K562 (cell line): ENCODE measurements around the gene CT45A3. TPM values are rescaled to one million over a fixed set of nuclear protein-coding genes. Genes with fewer than 3 reads are reported as not detected.

Experiments used
- ARNT ChIP-seq, 2 experiments: fragments of 450-650 bp; IDR thresholded peaks; 2 replicates each; pipeline ENCODE4 v1.6.1; 2016; ENCODE audit warnings: mild to moderate bottlenecking in 1 of 2
- CBFA2T2 ChIP-seq: fragments of 450-650 bp; conservative IDR thresholded peaks from 2 replicates; pipeline ENCODE4 v1.6.1; 2017; ENCODE audit warnings: mild to moderate bottlenecking
- DDX20 ChIP-seq: fragments of 450-650 bp; IDR thresholded peaks from 2 replicates; pipeline ENCODE4 v1.6.1; 2016; ENCODE audit warnings: missing genetic modification characterization, low read depth, mild to moderate bottlenecking, missing compliant biosample characterization, moderate library complexity
- DMBX1 ChIP-seq: fragments of 250-450 bp; sonication (Bioruptor Pico); IDR thresholded peaks from 2 replicates; pipeline ENCODE4 v1.8.0; 2022; ENCODE audit warnings: inconsistent platforms, mild to moderate bottlenecking, moderate library complexity, borderline replicate concordance
- HDAC2 ChIP-seq: fragments of 450-650 bp; IDR thresholded peaks from 2 replicates; pipeline ENCODE4 v1.6.1; 2016; ENCODE audit warnings: mild to moderate bottlenecking
- KDM1A ChIP-seq, 2 experiments: fragments of 450-650 bp; IDR thresholded peaks; 2 replicates each; pipeline ENCODE4 v1.6.1; 2016; ENCODE audit warnings: mild to moderate bottlenecking in 2 of 2
- MAFK ChIP-seq: IDR thresholded peaks from 2 replicates; pipeline ENCODE4 v1.6.1; 2011; ENCODE audit warnings: low read length, improper control_type of control experiment
- MYC ChIP-seq, 2 experiments: fragments of 250-450 bp in 1 of 2; sonication (Bioruptor Pico) in 1 of 2; IDR thresholded peaks; 2 replicates each; pipeline versions ENCODE4 v1.5.1 to v1.6.1; 2012 to 2021; ENCODE audit warnings: low read depth in 2 of 2, borderline replicate concordance in 1 of 2, improper control_type of control experiment in 1 of 2, low read length in 1 of 2, mild to moderate bottlenecking in 1 of 2, moderate library complexity in 1 of 2
- PCBP1 ChIP-seq: fragments of 200-400 bp; formaldehyde crosslinking; IDR thresholded peaks from 2 replicates; pipeline ENCODE4 v1.6.1; 2018; ENCODE audit warnings: mild to moderate bottlenecking, low read depth, low read length; ENCODE audit not compliant: poor library complexity, severe bottlenecking
- RBM39 ChIP-seq: fragments of 200-400 bp; formaldehyde crosslinking; optimal IDR thresholded peaks from 2 replicates; pipeline ENCODE3; 2018; ENCODE audit warnings: low read depth, low read length
- SRSF7 ChIP-seq: fragments of 200-400 bp; formaldehyde crosslinking; optimal IDR thresholded peaks from 2 replicates; pipeline ENCODE3; 2017; ENCODE audit warnings: mild to moderate bottlenecking, low read depth, low read length
- SRSF9 ChIP-seq: fragments of 200-400 bp; formaldehyde crosslinking; IDR thresholded peaks from 2 replicates; pipeline ENCODE4 v1.6.1; 2017; ENCODE audit warnings: low read depth, low read length, borderline replicate concordance
- TAF7 ChIP-seq: fragments of 450-650 bp; IDR thresholded peaks from 2 replicates; pipeline ENCODE4 v1.6.1; 2016; ENCODE audit warnings: missing genetic modification characterization, missing compliant biosample characterization
- TEAD4 ChIP-seq, 2 experiments: sonication (generic) in 1 of 2; formaldehyde crosslinking in 1 of 2; IDR thresholded peaks; 2 replicates each; pipeline versions ENCODE4 v1.6.1 to v1.8.0; 2012 to 2022; ENCODE audit warnings: borderline replicate concordance in 1 of 2, inconsistent platforms in 1 of 2, low read length in 1 of 2, mild to moderate bottlenecking in 1 of 2, missing genetic modification reagents in 1 of 2
- ZFX ChIP-seq: sonication (generic); formaldehyde crosslinking; IDR thresholded peaks from 2 replicates; pipeline ENCODE4 v1.8.0; 2022; ENCODE audit warnings: mild to moderate bottlenecking, missing genetic modification reagents, moderate library complexity
- ZNF780A ChIP-seq: fragments of 250-450 bp; sonication (Bioruptor Pico); IDR thresholded peaks from 2 replicates; pipeline ENCODE4 v1.5.0; 2021; ENCODE audit warnings: mild to moderate bottlenecking
- polyA plus RNA-seq, 8 experiments: library from polyadenylated mRNA; depleted of rRNA in 4 of 8; stranded (reverse) in 5 of 8; unstranded in 3 of 8; fragments of >200 nt; fragmentation: Nextera tagmentation in 2 of 8; fragmentation: Illumina TruSeq in 1 of 8; extraction: Ambion mirVana in 2 of 8; extraction: Trizol in 1 of 8; gene quantifications; 2 replicates each; pipeline versions ENCODE4 v1.2.1 to v1.2.3, GENCODE V29; 2011 to 2014; ENCODE audit warnings: inconsistent platforms in 1 of 8, missing spikeins in 1 of 8
- total RNA-seq, 7 experiments: library from RNA; depleted of rRNA in 6 of 7; stranded (reverse); fragments of >200 nt in 6 of 7; fragmentation: Illumina TruSeq in 2 of 7; extraction: Trizol in 2 of 7; gene quantifications; 2 replicates each; pipeline versions ENCODE4 v1.2.1 to v1.2.3, GENCODE V29; 2011 to 2021; ENCODE audit warnings: low replicate concordance in 1 of 7
- TF ChIP-seq, protein P1 (sequence below), 2 experiments: fragments of 450-650 bp; conservative IDR thresholded peaks; 2 replicates each; pipeline ENCODE4 v1.6.1; 2017; ENCODE audit warnings: mild to moderate bottlenecking in 2 of 2, moderate library complexity in 2 of 2
- TF ChIP-seq, protein P2 (sequence below): fragments of 450-650 bp; formaldehyde crosslinking; IDR thresholded peaks from 2 replicates; pipeline ENCODE4 v1.4.0; 2020; ENCODE audit warnings: mild to moderate bottlenecking, moderate library complexity
- TF ChIP-seq, protein P3 (sequence below), 2 experiments: fragments of 150-350 bp in 1 of 2; IDR thresholded peaks; 2 replicates each; pipeline ENCODE4 v1.6.1; 2012 to 2016; ENCODE audit warnings: low read depth in 2 of 2, low read length in 2 of 2, mild to moderate bottlenecking in 1 of 2, moderate library complexity in 1 of 2

The CT45A3 gene
- total and polyA plus RNA-seq, 9 of the 15 experiments (the other 6 are each of a cell fraction or from before 2014, with no cell fraction given), result 0.13 to 3.2 (median 0.84) TPM; not detected in 1

DNA sequence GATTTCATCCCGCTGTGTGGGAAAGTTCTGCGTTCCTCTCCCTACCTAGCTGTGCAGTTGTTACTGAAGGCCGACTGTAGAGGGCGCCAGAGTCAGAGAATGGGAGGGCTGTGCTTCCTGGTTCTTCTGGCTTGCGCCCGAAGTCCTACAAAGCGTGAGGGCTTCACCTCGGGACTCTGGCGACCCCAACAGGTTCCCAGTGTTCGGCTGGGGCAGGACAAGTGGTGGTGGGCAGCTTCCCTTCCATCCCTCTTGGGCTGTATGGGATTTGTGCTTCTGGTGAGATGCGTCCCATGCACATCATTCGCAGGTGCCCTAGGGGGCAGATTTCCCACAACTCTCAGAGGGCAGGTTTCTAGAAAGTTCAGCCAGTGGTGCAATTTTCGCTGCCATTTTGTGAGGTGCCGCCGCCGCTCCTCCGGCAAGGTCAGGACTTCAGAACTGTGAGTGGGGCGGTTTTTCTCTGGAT is 27.3 kb downstream of the CT45A3 start (continued):
- TF ChIP-seq, protein P1, sequence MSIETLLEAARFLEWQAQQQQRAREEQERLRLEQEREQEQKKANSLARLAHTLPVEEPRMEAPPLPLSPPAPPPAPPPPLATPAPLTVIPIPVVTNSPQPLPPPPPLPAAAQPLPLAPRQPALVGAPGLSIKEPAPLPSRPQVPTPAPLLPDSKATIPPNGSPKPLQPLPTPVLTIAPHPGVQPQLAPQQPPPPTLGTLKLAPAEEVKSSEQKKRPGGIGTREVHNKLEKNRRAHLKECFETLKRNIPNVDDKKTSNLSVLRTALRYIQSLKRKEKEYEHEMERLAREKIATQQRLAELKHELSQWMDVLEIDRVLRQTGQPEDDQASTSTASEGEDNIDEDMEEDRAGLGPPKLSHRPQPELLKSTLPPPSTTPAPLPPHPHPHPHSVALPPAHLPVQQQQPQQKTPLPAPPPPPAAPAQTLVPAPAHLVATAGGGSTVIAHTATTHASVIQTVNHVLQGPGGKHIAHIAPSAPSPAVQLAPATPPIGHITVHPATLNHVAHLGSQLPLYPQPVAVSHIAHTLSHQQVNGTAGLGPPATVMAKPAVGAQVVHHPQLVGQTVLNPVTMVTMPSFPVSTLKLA (conservative IDR thresholded peaks at IDR 0.05), result 0 out of 4 replicates have a peak, but pooled peaks of 1 of the 2 experiments have one; percentile 18
- 0 out of 2 replicates have a peak, but pooled peaks have one; percentile 18 for TF ChIP-seq DMBX1 (CRISPR knock-in tag)
- TF ChIP-seq CBFA2T2, result 0 out of 2 replicates have a peak, but pooled peaks have one; percentile 5
- no peak for TF ChIP-seq PCBP1
- TF ChIP-seq RBM39, result no peak
- no peak for TF ChIP-seq SRSF9
- TF ChIP-seq TAF7, result no peak
- 0 out of 2 replicates have a peak, but pooled peaks have one; percentile 54 for TF ChIP-seq HDAC2
- TF ChIP-seq SRSF7, result no peak
- no peak for TF ChIP-seq ZFX (CRISPR knock-in tag)
- TF ChIP-seq, protein P2, sequence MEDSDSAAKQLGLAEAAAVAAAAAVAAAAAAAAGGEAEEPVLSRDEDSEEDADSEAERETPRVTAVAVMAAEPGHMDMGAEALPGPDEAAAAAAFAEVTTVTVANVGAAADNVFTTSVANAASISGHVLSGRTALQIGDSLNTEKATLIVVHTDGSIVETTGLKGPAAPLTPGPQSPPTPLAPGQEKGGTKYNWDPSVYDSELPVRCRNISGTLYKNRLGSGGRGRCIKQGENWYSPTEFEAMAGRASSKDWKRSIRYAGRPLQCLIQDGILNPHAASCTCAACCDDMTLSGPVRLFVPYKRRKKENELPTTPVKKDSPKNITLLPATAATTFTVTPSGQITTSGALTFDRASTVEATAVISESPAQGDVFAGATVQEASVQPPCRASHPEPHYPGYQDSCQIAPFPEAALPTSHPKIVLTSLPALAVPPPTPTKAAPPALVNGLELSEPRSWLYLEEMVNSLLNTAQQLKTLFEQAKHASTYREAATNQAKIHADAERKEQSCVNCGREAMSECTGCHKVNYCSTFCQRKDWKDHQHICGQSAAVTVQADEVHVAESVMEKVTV, result peak; percentile 20; the same call in 1 of the 2 replicates
- TF ChIP-seq ARNT (IDR thresholded peaks at IDR 0.05), result 0 out of 4 replicates have a peak, but pooled peaks of 1 of the 2 experiments have one; percentile 55
- TF ChIP-seq, protein P3, sequence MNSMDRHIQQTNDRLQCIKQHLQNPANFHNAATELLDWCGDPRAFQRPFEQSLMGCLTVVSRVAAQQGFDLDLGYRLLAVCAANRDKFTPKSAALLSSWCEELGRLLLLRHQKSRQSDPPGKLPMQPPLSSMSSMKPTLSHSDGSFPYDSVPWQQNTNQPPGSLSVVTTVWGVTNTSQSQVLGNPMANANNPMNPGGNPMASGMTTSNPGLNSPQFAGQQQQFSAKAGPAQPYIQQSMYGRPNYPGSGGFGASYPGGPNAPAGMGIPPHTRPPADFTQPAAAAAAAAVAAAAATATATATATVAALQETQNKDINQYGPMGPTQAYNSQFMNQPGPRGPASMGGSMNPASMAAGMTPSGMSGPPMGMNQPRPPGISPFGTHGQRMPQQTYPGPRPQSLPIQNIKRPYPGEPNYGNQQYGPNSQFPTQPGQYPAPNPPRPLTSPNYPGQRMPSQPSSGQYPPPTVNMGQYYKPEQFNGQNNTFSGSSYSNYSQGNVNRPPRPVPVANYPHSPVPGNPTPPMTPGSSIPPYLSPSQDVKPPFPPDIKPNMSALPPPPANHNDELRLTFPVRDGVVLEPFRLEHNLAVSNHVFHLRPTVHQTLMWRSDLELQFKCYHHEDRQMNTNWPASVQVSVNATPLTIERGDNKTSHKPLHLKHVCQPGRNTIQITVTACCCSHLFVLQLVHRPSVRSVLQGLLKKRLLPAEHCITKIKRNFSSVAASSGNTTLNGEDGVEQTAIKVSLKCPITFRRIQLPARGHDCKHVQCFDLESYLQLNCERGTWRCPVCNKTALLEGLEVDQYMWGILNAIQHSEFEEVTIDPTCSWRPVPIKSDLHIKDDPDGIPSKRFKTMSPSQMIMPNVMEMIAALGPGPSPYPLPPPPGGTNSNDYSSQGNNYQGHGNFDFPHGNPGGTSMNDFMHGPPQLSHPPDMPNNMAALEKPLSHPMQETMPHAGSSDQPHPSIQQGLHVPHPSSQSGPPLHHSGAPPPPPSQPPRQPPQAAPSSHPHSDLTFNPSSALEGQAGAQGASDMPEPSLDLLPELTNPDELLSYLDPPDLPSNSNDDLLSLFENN (IDR thresholded peaks at IDR 0.05; ENCODE audit: low read depth in 2 of 2, low read length in 2 of 2), result no peak
- peak; percentile 59 for TF ChIP-seq MYC (IDR thresholded peaks at IDR 0.05; ENCODE audit: low read depth, low read length)
- no peak for TF ChIP-seq MYC (CRISPR knock-in tag; IDR thresholded peaks at IDR 0.05; ENCODE audit: borderline replicate concordance, low read depth)
- 0 out of 4 replicates have a peak, but pooled peaks of 1 of the 2 experiments have one; percentile 26 for TF ChIP-seq KDM1A (IDR thresholded peaks at IDR 0.05)
- no peak for TF ChIP-seq DDX20 (tag)
- TF ChIP-seq MAFK, result no peak
- TF ChIP-seq ZNF780A, result no peak
- TF ChIP-seq TEAD4 (IDR thresholded peaks at IDR 0.05; ENCODE audit: low read length), result peak; percentile 15; the same call in 1 of the 2 replicates
- no peak for TF ChIP-seq TEAD4 (CRISPR knock-in tag; IDR thresholded peaks at IDR 0.05; ENCODE audit: borderline replicate concordance)
